ENCODE measurements around the gene DAP.

GRCh38 chr5:10733426-10733825 lies 27.6 kb downstream of the DAP start:
- TF ChIP-seq REST (IDR thresholded peaks at IDR 0.05; ENCODE audit: insufficient read depth in 1 of 2, low read depth in 2 of 2, low read length in 2 of 2) (no peak), POLR2AphosphoS5 (IDR thresholded peaks at IDR 0.05; ENCODE audit: low read depth, low read length) (no peak), FOXP2 (optimal IDR thresholded peaks at IDR 0.05; ENCODE audit: borderline replicate concordance, extremely low read depth, extremely low read length, insufficient read depth) (no peak), TAF1 (IDR thresholded peaks at IDR 0.05; ENCODE audit: borderline replicate concordance, insufficient read depth, low read length) (no peak), SIN3A (IDR thresholded peaks at IDR 0.05; ENCODE audit: borderline replicate concordance, insufficient read depth, low read length) (no peak)
